SK-N-SH treated with all-trans-retinoic acid at 6 μM for 48 hours (cell line): ENCODE measurements around the gene NAA30.

Source experiments
- ARNTL ChIP-seq: fragments of 450-650 bp; formaldehyde crosslinking; IDR thresholded peaks from 2 replicates; pipeline ENCODE4 v1.5.0; 2020; ENCODE audit warnings: low read depth, mild to moderate bottlenecking, moderate library complexity, borderline replicate concordance
- PATZ1 ChIP-seq: fragments of 250-450 bp; sonication (Bioruptor Pico); IDR thresholded peaks from 2 replicates; pipeline ENCODE4 v1.8.0; 2020; ENCODE audit warnings: mild to moderate bottlenecking, moderate library complexity, borderline replicate concordance
- ZFP3 ChIP-seq: fragments of 250-450 bp; sonication (Bioruptor Pico); IDR thresholded peaks from 2 replicates; pipeline ENCODE4 v1.5.0; 2020; ENCODE audit warnings: mild to moderate bottlenecking, moderate library complexity
- TF ChIP-seq, protein P1 (sequence below): fragments of 250-450 bp; sonication (Bioruptor Pico); IDR thresholded peaks from 2 replicates; pipeline ENCODE4 v1.5.1; 2020; ENCODE audit warnings: low read depth, mild to moderate bottlenecking, moderate library complexity

DNA sequence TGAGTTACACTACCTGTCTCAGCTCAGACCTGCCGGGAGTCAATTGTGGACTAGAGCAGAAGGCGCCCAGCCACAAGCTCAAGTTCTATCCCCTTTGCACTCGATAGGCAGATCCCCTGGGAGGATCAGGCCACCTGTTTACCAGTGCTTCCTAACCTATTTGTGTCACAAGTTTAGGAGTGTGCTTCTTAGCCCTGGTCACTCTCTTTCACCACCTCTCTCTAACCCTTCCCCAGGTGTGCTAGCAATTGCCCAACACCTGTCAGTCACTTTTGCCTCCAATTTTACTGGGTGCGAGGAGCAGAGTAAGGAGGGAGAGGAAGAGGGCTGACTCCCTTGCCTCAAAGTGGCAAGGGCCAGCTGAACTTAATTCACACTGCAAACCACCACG lies 745 bp upstream of the NAA30 start:
- TF ChIP-seq ZFP3 (no peak), ARNTL (CRISPR knock-in tag) (no peak), PATZ1 (CRISPR knock-in tag) (no peak)
- TF ChIP-seq, protein P1, sequence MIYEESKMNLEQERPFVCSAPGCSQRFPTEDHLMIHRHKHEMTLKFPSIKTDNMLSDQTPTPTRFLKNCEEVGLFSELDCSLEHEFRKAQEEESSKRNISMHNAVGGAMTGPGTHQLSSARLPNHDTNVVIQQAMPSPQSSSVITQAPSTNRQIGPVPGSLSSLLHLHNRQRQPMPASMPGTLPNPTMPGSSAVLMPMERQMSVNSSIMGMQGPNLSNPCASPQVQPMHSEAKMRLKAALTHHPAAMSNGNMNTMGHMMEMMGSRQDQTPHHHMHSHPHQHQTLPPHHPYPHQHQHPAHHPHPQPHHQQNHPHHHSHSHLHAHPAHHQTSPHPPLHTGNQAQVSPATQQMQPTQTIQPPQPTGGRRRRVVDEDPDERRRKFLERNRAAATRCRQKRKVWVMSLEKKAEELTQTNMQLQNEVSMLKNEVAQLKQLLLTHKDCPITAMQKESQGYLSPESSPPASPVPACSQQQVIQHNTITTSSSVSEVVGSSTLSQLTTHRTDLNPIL (CRISPR knock-in tag): no peak
